ENCODE measurements around the gene FAM89A. TPM values are rescaled to one million over a fixed set of nuclear protein-coding genes. Genes with fewer than 3 reads are reported as not detected.

FAM89A gene
- total and polyA plus RNA-seq, 2 donors (not counting 1 experiment from before 2014, with no cell fraction given) = 3.2 to 6.1 TPM

- H4K20me1 ChIP-seq (ENCODE audit: control insufficient read depth, insufficient read depth, low read length, poor library complexity, severe bottlenecking) = peaks cover 6% of the 10 kb centered on the region
- H3K27ac Mint-ChIP-seq = peak overlapping the region; percentile 99
- H3K27ac ChIP-seq (ENCODE audit: low read length in 2 of 2) = peak overlapping the region in 1 of 2 donors; percentile 78
- H3K27me3 Mint-ChIP-seq = no peaks in the 10 kb centered on the region
- H3K4me3 ChIP-seq (ENCODE audit: control extremely low read depth in 1 of 5, extremely low read depth in 1 of 5, insufficient read depth in 1 of 5, low read depth in 2 of 5, low read length in 4 of 5) = no peak overlapping the region
- no peaks in the 10 kb centered on the region for H3K9me3 Mint-ChIP-seq (ENCODE audit: insufficient read depth)
- H2AFZ ChIP-seq (ENCODE audit: insufficient read depth, low read depth, low read length, poor library complexity, severe bottlenecking) = peak overlapping the region; percentile 83
- peaks cover 49 to 62% of the 10 kb centered on the region in 2 donors for H3K4me1 ChIP-seq (ENCODE audit: control insufficient read depth in 2 of 2, insufficient read depth in 2 of 2, low read length in 2 of 2)
- no peak for TF ChIP-seq EZH2 (IDR thresholded peaks at IDR 0.05; ENCODE audit: borderline replicate concordance, insufficient read depth, low read depth, low read length, poor library complexity, severe bottlenecking)
- no peak for TF ChIP-seq CTCF (IDR thresholded peaks at IDR 0.05)
- 100% methylated on average over 2 of the region's 4 CpGs for WGBS (ENCODE audit: insufficient coverage)
- H3K27me3 ChIP-seq (replicated peaks in 1 of 4; ENCODE audit: control extremely low read depth in 1 of 4, control insufficient read depth in 3 of 4, insufficient read depth in 4 of 4, low read length in 3 of 4) = no peaks in the 10 kb centered on the region
- peaks cover 0 to 5% of the 10 kb centered on the region in 2 experiments for H3K36me3 ChIP-seq (replicated peaks in 1 of 2; ENCODE audit: control extremely low read depth in 1 of 2, control insufficient read depth in 1 of 2, extremely low read depth in 1 of 2, insufficient read depth in 2 of 2, low read length in 1 of 2)
- H3K4me1 Mint-ChIP-seq = peaks cover 66% of the 10 kb centered on the region
- no peaks in the 10 kb centered on the region for H3K9me3 ChIP-seq (ENCODE audit: control extremely low read depth in 1 of 3, control insufficient read depth in 2 of 3, insufficient read depth in 1 of 3, low read length in 2 of 3)
- intact Hi-C loops (cut with micrococcal nuclease) = loop anchor here (5.0 kb wide), 3 partner anchors 34 to 1634 kb away; partner anchors contain the start of genes CCSAP, TAF5L and URB2
- ChIA-PET CTCF (interaction anchor here (1.0 to 1.6 kb wide), 4 partner anchors 10 to 60 kb away, joined by 3 to 8 read pairs (median 4); no protein-coding TSS in a partner anchor), POLR2A (no interaction called here)
- peaks cover 68% of the 10 kb centered on the region for H3K79me2 ChIP-seq (ENCODE audit: control insufficient read depth, insufficient read depth, low read length)
- H3K9ac ChIP-seq (ENCODE audit: low read length) = no peak overlapping the region
- peak overlapping the region; percentile 88 for H3K4me2 ChIP-seq (replicated peaks; ENCODE audit: low read depth, low read length, poor library complexity, severe bottlenecking)
- H3K4me3 Mint-ChIP-seq = peak overlapping the region; percentile 99
- ATAC-seq (ENCODE audit: low read depth) = no peak
- no peak for DNase-seq
Observed at GRCh38 chr1:230976360-230976759, 63.7 kb downstream of the FAM89A start.

- no peak overlapping the region for H3K4me2 ChIP-seq (replicated peaks; ENCODE audit: low read depth, low read length, poor library complexity, severe bottlenecking)
- ChIA-PET CTCF (interaction anchor here (0.9 to 1.4 kb wide), 3 partner anchors 18 to 59 kb away, joined by 3 to 4 read pairs (median 3); no protein-coding TSS in a partner anchor), POLR2A (no interaction called here)
- H3K36me3 ChIP-seq (replicated peaks in 1 of 2; ENCODE audit: control extremely low read depth in 1 of 2, control insufficient read depth in 1 of 2, extremely low read depth in 1 of 2, insufficient read depth in 2 of 2, low read length in 1 of 2) = peaks cover 0 to 5% of the 10 kb centered on the region in 2 experiments
- H3K9me3 ChIP-seq (ENCODE audit: control extremely low read depth in 1 of 3, control insufficient read depth in 2 of 3, insufficient read depth in 1 of 3, low read length in 2 of 3) = no peaks in the 10 kb centered on the region
- peaks cover 68% of the 10 kb centered on the region for H3K79me2 ChIP-seq (ENCODE audit: control insufficient read depth, insufficient read depth, low read length)
- TF ChIP-seq EZH2 (IDR thresholded peaks at IDR 0.05; ENCODE audit: borderline replicate concordance, insufficient read depth, low read depth, low read length, poor library complexity, severe bottlenecking) = no peak
- no peak for TF ChIP-seq CTCF (IDR thresholded peaks at IDR 0.05)
- Mint-ChIP-seq H3K9me3 (ENCODE audit: insufficient read depth) (no peaks in the 10 kb centered on the region), H3K27me3 (no peaks in the 10 kb centered on the region), H3K27ac (peak overlapping the region; percentile 99), H3K4me1 (peaks cover 69% of the 10 kb centered on the region), H3K4me3 (no peak overlapping the region)
- H3K4me1 ChIP-seq (ENCODE audit: control insufficient read depth in 2 of 2, insufficient read depth in 2 of 2, low read length in 2 of 2) = peaks cover 45 to 65% of the 10 kb centered on the region in 2 donors
- intact Hi-C loops (cut with micrococcal nuclease) = loop anchor here (5.0 kb wide), 3 partner anchors 33 to 1633 kb away; partner anchors contain the start of genes CCSAP, TAF5L and URB2
- no peaks in the 10 kb centered on the region for H3K27me3 ChIP-seq (replicated peaks in 1 of 4; ENCODE audit: control extremely low read depth in 1 of 4, control insufficient read depth in 3 of 4, insufficient read depth in 4 of 4, low read length in 3 of 4)
- ATAC-seq (ENCODE audit: low read depth) (no peak), DNase-seq (no peak)
- H3K27ac ChIP-seq (ENCODE audit: low read length in 2 of 2) = peak overlapping the region in 1 of 2 donors; percentile 78
- no peak overlapping the region for H3K9ac ChIP-seq (ENCODE audit: low read length)
- WGBS (ENCODE audit: insufficient coverage) = 91% methylated on average over 3 of the region's 3 CpGs
- no peak overlapping the region for H3K4me3 ChIP-seq (ENCODE audit: control extremely low read depth in 1 of 5, extremely low read depth in 1 of 5, insufficient read depth in 1 of 5, low read depth in 2 of 5, low read length in 4 of 5)
- H2AFZ ChIP-seq (ENCODE audit: insufficient read depth, low read depth, low read length, poor library complexity, severe bottlenecking) = no peak overlapping the region
- H4K20me1 ChIP-seq (ENCODE audit: control insufficient read depth, insufficient read depth, low read length, poor library complexity, severe bottlenecking) = peaks cover 6% of the 10 kb centered on the region
Observed at GRCh38 chr1:230975636-230976035, 64.4 kb downstream of the FAM89A start.

Data from B cell (primary cell).